ENCODE data around the gene CELSR1.

CELSR1 gene

GRCh38 chr22:46467006-46467405 is 70.4 kb downstream of the CELSR1 start:
- Histone ChIP-seq H3K79me2 (ENCODE audit: low read length) (no peaks in the 10 kb centered on the region), H3K27me3 (ENCODE audit: low read depth, low read length) (peaks cover under 1% of the 10 kb centered on the region; the same call in 1 of the 2 replicates), H3K4me2 (ENCODE audit: low read length) (no peak overlapping the region), H2AFZ (ENCODE audit: low read depth, low read length) (no peak overlapping the region), H3K4me1 (ENCODE audit: low read length) (no peaks in the 10 kb centered on the region), H3K36me3 (replicated peaks; ENCODE audit: low read depth, low read length) (no peaks in the 10 kb centered on the region), H4K20me1 (ENCODE audit: insufficient read depth, low read length) (no peaks in the 10 kb centered on the region), H3K4me3 (ENCODE audit: low read length) (no peak overlapping the region), H3K9me3 (ENCODE audit: insufficient read depth, low read length) (no peaks in the 10 kb centered on the region), H3K9ac (ENCODE audit: low read length) (no peak overlapping the region), H3K27ac (ENCODE audit: low read length) (no peak overlapping the region)
- TF ChIP-seq CTCF (IDR thresholded peaks at IDR 0.05; ENCODE audit: low read depth, low read length), result no peak
- no peak for TF ChIP-seq EZH2phosphoT487 (IDR thresholded peaks at IDR 0.05; ENCODE audit: low read depth)

- no peak overlapping the region for H2AFZ ChIP-seq (ENCODE audit: low read depth, low read length)
- no peak overlapping the region for H3K27ac ChIP-seq (ENCODE audit: low read length)
- H3K4me3 ChIP-seq (ENCODE audit: low read length), result no peak overlapping the region
- H3K9me3 ChIP-seq (ENCODE audit: insufficient read depth, low read length), result no peaks in the 10 kb centered on the region
- no peak for TF ChIP-seq CTCF (IDR thresholded peaks at IDR 0.05; ENCODE audit: low read depth, low read length)
- TF ChIP-seq EZH2phosphoT487 (IDR thresholded peaks at IDR 0.05; ENCODE audit: low read depth), result no peak
- peaks cover 8% of the 10 kb centered on the region for H3K27me3 ChIP-seq (ENCODE audit: low read depth, low read length)
- H3K79me2 ChIP-seq (ENCODE audit: low read length), result no peaks in the 10 kb centered on the region
- H4K20me1 ChIP-seq (ENCODE audit: insufficient read depth, low read length), result no peaks in the 10 kb centered on the region
- no peak overlapping the region for H3K4me2 ChIP-seq (ENCODE audit: low read length)
- no peaks in the 10 kb centered on the region for H3K36me3 ChIP-seq (replicated peaks; ENCODE audit: low read depth, low read length)
- H3K9ac ChIP-seq (ENCODE audit: low read length), result no peak overlapping the region
- H3K4me1 ChIP-seq (ENCODE audit: low read length), result no peaks in the 10 kb centered on the region
Measured at GRCh38 chr22:46466255-46466676, 71.2 kb downstream of the CELSR1 start.

- no peak overlapping the region for H3K4me2 ChIP-seq (ENCODE audit: low read length)
Measured at GRCh38 chr22:46465793-46466192, 71.6 kb downstream of the CELSR1 start.

DNA sequence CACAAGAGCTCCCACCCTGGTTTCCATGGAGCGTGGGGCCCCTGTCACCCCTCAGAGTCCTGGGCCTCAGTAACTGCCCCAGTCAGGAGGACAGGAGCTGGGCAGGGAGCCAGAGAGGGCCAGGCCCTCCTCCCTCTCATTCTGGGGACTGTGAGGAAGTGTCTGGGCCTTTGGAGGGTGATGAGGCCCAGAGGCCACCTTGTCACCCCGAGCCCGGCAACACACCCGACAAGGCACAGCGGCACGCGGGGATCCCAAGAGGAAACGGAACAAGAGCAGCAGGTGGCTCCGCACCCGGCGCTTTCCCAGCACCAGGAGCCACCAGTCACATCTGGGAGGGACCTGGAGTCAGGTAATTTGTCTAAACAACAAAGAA is 72.1 kb downstream of the CELSR1 start:
- H3K27me3 ChIP-seq (ENCODE audit: low read depth, low read length), result peaks cover 17% of the 10 kb centered on the region
- no peaks in the 10 kb centered on the region for H4K20me1 ChIP-seq (ENCODE audit: insufficient read depth, low read length)
- H3K4me2 ChIP-seq (ENCODE audit: low read length), result no peak overlapping the region
- no peak overlapping the region for H3K4me3 ChIP-seq (ENCODE audit: low read length)
- no peaks in the 10 kb centered on the region for H3K9me3 ChIP-seq (ENCODE audit: insufficient read depth, low read length)
- no peak overlapping the region for H3K27ac ChIP-seq (ENCODE audit: low read length)
- H3K4me1 ChIP-seq (ENCODE audit: low read length), result no peaks in the 10 kb centered on the region
- H3K36me3 ChIP-seq (replicated peaks; ENCODE audit: low read depth, low read length), result no peaks in the 10 kb centered on the region
- no peaks in the 10 kb centered on the region for H3K79me2 ChIP-seq (ENCODE audit: low read length)
- no peak overlapping the region for H3K9ac ChIP-seq (ENCODE audit: low read length)
- no peak overlapping the region for H2AFZ ChIP-seq (ENCODE audit: low read depth, low read length)
- TF ChIP-seq EZH2phosphoT487 (IDR thresholded peaks at IDR 0.05; ENCODE audit: low read depth) (no peak), CTCF (IDR thresholded peaks at IDR 0.05; ENCODE audit: low read depth, low read length) (no peak)

More at GRCh38 chr22:46465793-46466192, 71.6 kb downstream of the CELSR1 start:
- Histone ChIP-seq H4K20me1 (ENCODE audit: insufficient read depth, low read length) (no peaks in the 10 kb centered on the region), H3K4me1 (ENCODE audit: low read length) (no peaks in the 10 kb centered on the region), H2AFZ (ENCODE audit: low read depth, low read length) (no peak overlapping the region), H3K9me3 (ENCODE audit: insufficient read depth, low read length) (no peaks in the 10 kb centered on the region), H3K27me3 (ENCODE audit: low read depth, low read length) (peaks cover 13% of the 10 kb centered on the region), H3K36me3 (replicated peaks; ENCODE audit: low read depth, low read length) (no peaks in the 10 kb centered on the region), H3K27ac (ENCODE audit: low read length) (no peak overlapping the region), H3K9ac (ENCODE audit: low read length) (no peak overlapping the region), H3K4me3 (ENCODE audit: low read length) (no peak overlapping the region), H3K79me2 (ENCODE audit: low read length) (no peaks in the 10 kb centered on the region)
- TF ChIP-seq EZH2phosphoT487 (IDR thresholded peaks at IDR 0.05; ENCODE audit: low read depth) (no peak), CTCF (IDR thresholded peaks at IDR 0.05; ENCODE audit: low read depth, low read length) (no peak)

Data from OCI-LY3 (cell line).